NCI-H1417 (cell line): Measurements from ENCODE around the gene FRS3.

Experiments
- DNase-seq, 3 experiments: peaks; one replicate each; lab custom pipeline; 2025; lab: John Stamatoyannopoulos, UW

FRS3 gene

DNA sequence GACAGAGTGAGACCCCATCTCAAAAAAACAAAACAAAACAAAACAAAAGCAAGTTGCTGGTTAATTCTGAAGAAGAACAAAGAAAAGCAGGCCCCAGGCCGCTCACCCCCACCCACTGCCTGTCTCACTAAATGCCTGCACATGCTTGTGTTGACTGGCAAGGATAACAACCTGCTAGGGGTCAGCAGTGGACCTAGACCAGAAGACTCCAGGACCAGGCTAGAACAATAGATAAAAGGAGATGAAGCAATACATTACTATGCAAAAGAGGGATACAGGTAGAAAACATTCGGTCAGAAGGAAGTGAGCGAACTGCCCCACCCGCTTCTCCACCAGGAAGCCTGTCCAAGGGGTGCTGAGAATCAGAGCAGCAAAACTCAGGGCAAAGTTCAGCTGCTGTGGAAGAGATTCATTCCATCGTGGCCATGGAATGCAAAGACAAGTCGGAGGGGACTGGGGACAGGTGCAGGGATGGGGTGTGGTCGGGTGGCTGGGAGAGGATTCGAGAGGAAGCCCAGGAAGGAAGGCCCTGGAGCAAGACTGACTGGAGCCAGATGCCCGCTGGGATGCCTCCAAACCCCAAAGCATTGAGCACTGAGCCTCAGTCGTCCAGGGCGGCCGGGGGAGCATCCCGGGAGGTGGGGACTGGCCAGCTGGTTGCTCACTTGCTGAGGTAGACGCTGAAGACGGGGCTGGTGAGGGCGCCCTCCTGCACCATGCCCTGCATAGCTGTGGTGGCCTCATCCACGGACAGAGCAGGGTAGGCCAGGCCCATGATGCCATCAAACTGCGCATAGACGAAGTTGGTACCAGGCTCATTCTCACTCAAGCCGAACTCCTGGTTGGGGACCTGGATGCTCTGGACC, 37.8 kb downstream of the FRS3 start:
- DNase-seq = no peak

DNA sequence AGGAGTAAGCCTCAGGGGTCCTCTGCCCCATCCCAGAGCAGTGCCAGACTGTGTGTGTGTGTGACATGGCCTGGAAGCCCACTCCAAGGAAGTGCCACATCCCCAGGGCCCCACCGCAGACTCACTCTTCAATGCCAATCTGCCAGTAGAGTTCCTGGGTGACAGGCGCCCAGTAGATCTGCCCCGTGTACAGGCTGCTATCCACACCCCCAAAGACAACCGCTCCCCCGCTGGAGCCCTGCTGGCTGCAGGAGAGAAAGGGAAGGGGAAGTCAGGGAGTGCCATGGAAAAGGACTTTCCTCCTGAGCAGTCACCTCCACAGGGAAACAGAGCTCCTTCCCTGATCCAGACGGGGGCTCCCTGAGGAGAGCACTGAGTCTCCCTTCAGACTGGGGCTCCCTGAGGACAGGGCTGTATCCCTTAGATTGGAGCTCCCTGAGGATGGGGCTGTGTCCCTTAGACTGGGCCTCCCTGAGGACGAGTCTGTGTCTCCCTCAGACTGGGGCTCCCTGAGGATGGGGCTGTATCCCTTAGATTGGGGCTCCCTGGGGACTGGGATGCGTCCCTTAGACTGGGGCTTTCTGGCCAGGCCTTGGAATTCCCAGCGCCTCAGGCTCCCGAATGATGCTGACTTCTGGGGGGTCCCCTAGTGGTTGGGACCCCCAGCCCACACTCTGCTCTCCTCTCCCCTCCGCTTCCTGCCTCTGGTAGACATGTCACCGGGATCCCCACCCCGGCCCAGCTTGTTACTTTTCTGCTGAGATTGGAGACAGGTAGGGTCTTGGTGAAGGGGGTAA, 39.1 kb downstream of the FRS3 start:
- DNase-seq = no peak

GRCh38 chr6:41739041-41739440, 40.7 kb downstream of the FRS3 start:
- no peak for DNase-seq

GRCh38 chr6:41737591-41738130, 42.0 kb downstream of the FRS3 start:
- DNase-seq = no peak

- no peak for DNase-seq
Measured at GRCh38 chr6:41736800-41737555, 42.7 kb downstream of the FRS3 start.

DNA sequence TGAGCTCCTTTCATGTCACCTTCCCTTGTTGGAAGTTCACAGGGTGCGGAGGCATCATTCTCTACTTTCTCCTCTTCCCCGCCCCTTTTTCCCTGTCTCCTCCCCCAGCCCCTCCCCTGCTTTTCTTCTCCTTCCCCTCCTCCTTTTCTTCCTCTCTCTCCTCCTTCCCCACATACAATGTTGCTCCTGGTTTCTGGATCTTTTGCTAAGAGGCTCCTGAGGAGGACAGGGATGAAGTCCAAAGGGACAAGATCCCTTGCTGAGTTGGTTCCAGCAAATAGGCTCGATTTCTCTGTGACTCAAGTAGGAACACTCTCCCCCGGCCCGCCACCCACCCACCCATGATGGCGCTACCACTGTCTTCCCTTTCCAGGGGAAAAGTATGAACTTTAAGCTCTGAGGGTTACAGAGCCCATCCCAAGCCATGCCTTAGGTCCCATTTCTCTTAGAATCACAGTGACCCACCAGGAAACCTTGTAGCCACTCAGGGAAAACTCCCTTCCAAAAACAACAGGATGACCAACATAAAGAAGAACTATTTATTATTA, 43.4 kb downstream of the FRS3 start:
- no peak for DNase-seq

- peak; percentile 86 to 90 (median 90) for DNase-seq
Measured at GRCh38 chr6:41735427-41736185, 44.1 kb downstream of the FRS3 start, which contains the start of gene TFEB. TFEB (minus strand) TSS chr6:41735608; CDS start chr6:41691213, 44,395 bp downstream.

DNA sequence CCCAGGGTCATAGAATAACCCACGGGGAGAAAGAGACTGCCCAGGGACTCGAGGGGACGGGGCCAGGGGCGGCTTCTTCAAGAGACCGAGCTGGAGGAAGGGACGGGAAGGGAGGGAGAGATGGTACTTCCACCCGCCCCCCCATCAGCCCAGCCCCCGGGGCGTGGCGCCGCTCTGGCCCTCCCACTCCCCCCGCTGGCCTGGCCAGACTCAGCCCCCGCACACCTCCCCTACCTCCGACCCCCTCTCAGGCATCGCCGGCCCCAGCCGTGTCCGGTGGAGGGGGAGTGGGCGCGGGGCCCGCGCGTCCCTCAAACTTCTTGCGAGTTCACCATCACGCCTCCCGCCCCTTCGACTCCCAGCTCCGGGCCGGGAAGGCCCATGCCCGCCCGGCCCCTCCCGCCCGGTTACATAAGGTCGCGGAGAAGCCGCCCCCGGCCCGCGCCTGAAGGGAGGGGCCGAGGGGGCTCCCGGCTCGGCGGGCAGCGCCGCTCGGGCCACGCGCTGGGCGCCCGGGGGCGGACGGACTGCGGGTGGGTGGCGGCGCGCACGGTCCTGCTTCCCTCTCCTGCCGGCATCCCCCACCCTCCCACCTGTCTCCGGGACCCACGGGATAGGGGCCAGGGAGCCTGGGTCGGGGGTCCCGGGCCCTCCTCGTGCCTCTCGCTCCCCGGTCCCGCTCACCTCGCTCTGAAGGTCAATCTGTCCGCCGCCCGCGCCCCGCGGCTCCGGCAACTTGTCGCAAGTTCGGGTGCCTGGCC, 44.9 kb downstream of the FRS3 start:
- peak; percentile 57 to 81 (median 76) for DNase-seq

DNA sequence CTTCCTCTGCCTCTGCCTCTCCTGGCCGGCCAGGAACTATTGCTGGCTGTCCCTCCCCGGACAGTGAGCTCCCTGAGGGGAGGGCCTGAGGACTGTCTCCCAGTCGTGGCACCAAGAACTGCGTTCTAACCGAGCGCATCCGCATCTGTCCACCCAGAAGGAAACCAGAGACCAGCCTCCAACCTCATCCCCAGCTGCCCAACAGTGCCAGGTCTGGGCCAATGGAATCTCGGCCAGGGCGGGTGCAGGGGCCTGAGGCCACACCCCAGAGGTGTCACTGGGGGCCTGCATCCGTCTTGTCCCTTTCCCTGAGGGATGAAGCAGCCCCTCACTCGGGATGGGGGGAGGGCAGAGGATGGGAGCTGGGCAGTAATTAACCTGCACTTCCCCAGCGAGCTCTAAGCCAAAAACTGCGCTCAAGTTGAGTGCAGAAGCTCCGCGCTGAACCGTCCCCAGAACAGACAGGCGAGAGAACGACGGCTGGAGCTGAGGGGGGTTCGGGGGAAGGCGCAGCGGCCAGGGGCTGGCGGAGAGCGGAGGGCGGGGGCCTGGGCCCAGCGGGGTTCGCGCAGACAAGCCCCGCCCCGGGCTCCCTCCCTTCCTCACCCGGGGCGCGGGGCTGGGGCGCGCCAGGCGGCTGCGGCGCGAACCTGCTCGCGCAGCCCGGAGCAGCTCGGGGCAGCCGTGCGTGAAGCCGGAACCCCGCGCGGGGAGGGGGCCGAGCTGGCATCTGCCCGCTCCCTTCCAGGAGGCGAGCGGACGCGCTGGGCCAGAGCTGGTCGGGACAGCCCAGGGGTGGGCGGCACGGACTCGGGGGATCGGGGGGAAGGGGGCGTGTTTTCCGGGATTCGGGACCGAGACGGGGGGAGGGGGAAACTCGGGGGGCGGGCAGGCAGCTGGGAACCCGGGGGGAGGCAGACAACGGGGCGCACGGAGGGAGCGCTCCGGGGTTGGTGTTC, 45.7 kb downstream of the FRS3 start:
- peak; percentile 55 to 95 (median 94) for DNase-seq

- peak in 2 of 3 experiments; percentile 66 to 70 for DNase-seq
Measured at GRCh38 chr6:41733360-41733706, 46.4 kb downstream of the FRS3 start.

DNA sequence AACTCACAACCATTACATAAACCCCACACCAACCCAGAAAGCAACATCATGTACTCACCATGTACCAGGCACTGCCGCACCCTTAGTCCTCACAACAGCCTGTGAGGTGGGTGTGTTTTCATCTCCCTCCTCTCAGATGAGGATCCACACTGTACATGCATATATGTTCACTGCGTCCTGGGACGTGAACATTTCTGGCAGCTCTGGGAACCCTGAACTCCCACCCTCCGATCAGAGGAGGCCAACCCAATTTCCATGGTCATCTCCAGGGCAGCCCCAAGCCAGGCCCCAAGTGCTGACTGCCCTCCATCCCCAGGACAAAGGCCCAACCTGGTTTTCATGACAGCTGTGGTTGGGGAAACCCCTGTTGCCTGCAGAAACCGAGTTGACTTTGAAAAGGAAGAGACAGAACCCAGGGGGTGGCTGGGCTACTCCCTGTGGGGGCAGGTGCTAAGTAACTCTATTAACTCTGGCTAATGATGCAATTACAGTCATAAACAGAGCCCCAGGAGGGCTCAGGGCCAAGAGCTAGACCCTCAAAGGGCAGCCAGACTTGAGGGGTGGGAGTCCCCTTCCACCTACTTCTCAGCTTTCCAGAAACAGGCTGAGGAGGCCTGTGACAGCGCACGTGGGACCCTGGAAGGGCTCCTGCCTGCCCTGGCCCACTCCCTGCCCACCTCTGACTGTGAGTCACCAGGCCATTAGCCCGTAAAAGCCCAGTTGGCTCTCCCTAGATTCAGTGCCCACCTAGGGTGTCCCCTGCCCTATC, 46.9 kb downstream of the FRS3 start:
- peak in 2 of 3 experiments; percentile 74 to 85 for DNase-seq

DNA sequence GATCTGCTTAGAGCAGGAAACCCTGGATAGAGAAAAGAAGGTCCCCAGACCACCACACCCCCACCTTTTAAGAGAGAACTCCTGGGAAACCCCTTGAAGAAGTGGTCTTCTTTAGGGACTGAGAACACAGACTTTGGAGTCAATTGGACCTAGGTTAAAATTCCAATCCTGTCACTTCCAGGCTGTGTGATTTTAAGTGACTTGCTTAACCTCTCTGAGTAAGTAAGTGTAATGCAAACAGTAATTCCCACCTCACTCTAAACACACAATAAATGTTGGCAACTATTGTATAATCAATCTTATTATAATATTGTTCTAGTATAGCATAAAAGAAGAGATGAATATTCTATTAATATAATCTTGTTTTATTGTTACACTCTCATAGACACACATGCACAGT, 47.6 kb downstream of the FRS3 start:
- DNase-seq = no peak

DNA sequence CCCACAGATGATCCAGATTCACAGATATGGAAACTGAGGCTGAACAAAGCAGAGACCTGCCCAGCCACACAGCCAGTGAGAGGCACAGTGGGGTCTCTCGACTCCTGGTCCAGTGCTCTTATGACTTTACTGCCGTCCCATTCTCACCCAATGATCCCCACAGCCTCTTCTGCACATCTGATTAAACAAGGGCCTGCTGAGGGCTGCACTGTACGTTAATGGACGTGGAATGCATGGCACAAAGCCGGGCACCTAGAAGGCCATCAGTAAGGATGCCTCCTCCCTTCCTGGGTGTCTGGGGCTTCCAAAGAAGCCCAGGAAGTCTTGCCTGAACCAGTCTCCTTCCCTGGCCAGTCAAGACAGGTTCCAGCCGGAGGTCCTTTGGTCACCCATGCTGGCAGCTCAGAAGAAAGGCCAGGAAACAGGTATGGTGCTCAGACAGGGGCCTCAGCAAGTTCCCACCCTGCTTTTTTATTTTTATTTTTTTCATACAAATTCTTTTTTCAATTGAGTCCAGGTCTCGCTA, 48.1 kb downstream of the FRS3 start:
- DNase-seq = no peak

GRCh38 chr6:41730531-41731436, 48.9 kb downstream of the FRS3 start:
- peak in 1 of 3 experiments; percentile 12 for DNase-seq

GRCh38 chr6:41729624-41730023, 50.1 kb downstream of the FRS3 start:
- no peak for DNase-seq

GRCh38 chr6:41728954-41729353, 50.7 kb downstream of the FRS3 start:
- DNase-seq = no peak
